GM21367 (cell line): ENCODE data around the gene AKAP6.

Experiments
- ATAC-seq: cut with Tn5 transposase; IDR thresholded peaks from one replicate; pipeline ENCODE4 v1.9.1; 2021; ENCODE audit not compliant: unreplicated experiment

AKAP6 gene

GRCh38 chr14:32514236-32514635 is 185.1 kb downstream of the AKAP6 start:
- no peak for ATAC-seq

- no peak for ATAC-seq
These were observed 185.6 kb downstream of the AKAP6 start for GRCh38 chr14:32514681-32515080.

GRCh38 chr14:32524609-32525375 is 195.7 kb downstream of the AKAP6 start:
- ATAC-seq, result no peak

- ATAC-seq, result no peak
These were observed 196.5 kb downstream of the AKAP6 start for GRCh38 chr14:32525591-32525990.

GRCh38 chr14:32530800-32531199 is 201.7 kb downstream of the AKAP6 start:
- no peak for ATAC-seq

GRCh38 chr14:32531942-32532515 is 202.9 kb downstream of the AKAP6 start:
- ATAC-seq, result no peak

- ATAC-seq, result no peak
These were observed 205.0 kb downstream of the AKAP6 start for GRCh38 chr14:32534145-32534544.

- ATAC-seq, result no peak
These were observed 207.1 kb downstream of the AKAP6 start for GRCh38 chr14:32536175-32536574.

GRCh38 chr14:32537166-32537565 is 208.1 kb downstream of the AKAP6 start:
- ATAC-seq, result no peak

GRCh38 chr14:32542507-32542906 is 213.4 kb downstream of the AKAP6 start:
- ATAC-seq, result no peak

- ATAC-seq, result no peak
These were observed 216.0 kb downstream of the AKAP6 start for GRCh38 chr14:32545095-32545494.

- ATAC-seq, result no peak
These were observed 216.6 kb downstream of the AKAP6 start for GRCh38 chr14:32545506-32546210.

GRCh38 chr14:32546246-32546645 is 217.1 kb downstream of the AKAP6 start:
- no peak for ATAC-seq

GRCh38 chr14:32552766-32553165 is 223.7 kb downstream of the AKAP6 start:
- ATAC-seq, result no peak

GRCh38 chr14:32559048-32559447 is 229.9 kb downstream of the AKAP6 start:
- no peak for ATAC-seq

GRCh38 chr14:32559590-32559989 is 230.5 kb downstream of the AKAP6 start:
- no peak for ATAC-seq

GRCh38 chr14:32560209-32560857 is 231.2 kb downstream of the AKAP6 start:
- peak; percentile 76 for ATAC-seq

GRCh38 chr14:32561520-32561919 is 232.4 kb downstream of the AKAP6 start:
- no peak for ATAC-seq

- ATAC-seq, result no peak
These were observed 235.5 kb downstream of the AKAP6 start for GRCh38 chr14:32564596-32564995.

GRCh38 chr14:32565256-32565655 is 236.2 kb downstream of the AKAP6 start:
- no peak for ATAC-seq

GRCh38 chr14:32567543-32568384 is 238.7 kb downstream of the AKAP6 start:
- no peak for ATAC-seq
